Astrocyte of the spinal cord (primary cell): Measurements from ENCODE around the gene TAF11L10.
"Not testable (repeated sequence)": the region's sequence is repeated elsewhere in the genome, so short reads cannot be mapped to it uniquely, and the experiment has no call there.

Experiments
- DNase-seq: peaks from one replicate; pipeline ENCODE4 v3.0.0; 2011; ENCODE audit warnings: low read depth, low spot score
- H3K4me3 ChIP-seq: 2 replicates; pipeline ENCODE4 v1.5.1; 2011; ENCODE audit warnings: low read depth, mild to moderate bottlenecking, low read length, moderate library complexity
- CTCF ChIP-seq: IDR thresholded peaks from 2 replicates; pipeline ENCODE4 v1.5.1; 2012; ENCODE audit warnings: low read depth, mild to moderate bottlenecking, low read length, inconsistent platforms
- in situ Hi-C: cut with HindIII; loops from 2 replicates; pipeline ENCODE4 v1.10.0; 2017; ENCODE audit warnings: low sequenced_read_pairs

Gene TAF11L10

GRCh38 chr5:17604951-17605350, 7.3 kb upstream of the TAF11L10 start:
- in situ Hi-C loops: no loop called here
- no peak for DNase-seq
- no peak for TF ChIP-seq CTCF
- no peak overlapping the region for H3K4me3 ChIP-seq

- in situ Hi-C loops, H3K4me3 ChIP-seq, DNase-seq: not testable (repeated sequence)
Observed at GRCh38 chr5:17603880-17604279, 6.3 kb upstream of the TAF11L10 start, which contains the start of gene TAF11L11. TAF11L11 (plus strand) TSS chr5:17604183.

- H3K4me3 ChIP-seq, in situ Hi-C loops, DNase-seq: not testable (repeated sequence)
Observed at GRCh38 chr5:17594255-17594654, 3.4 kb downstream of the TAF11L10 start, which contains the start of gene TAF11L9. TAF11L9 (minus strand) TSS chr5:17594394.

- in situ Hi-C loops, H3K4me3 ChIP-seq, DNase-seq: not testable (repeated sequence)
Observed at GRCh38 chr5:17590860-17591259, 6.8 kb downstream of the TAF11L10 start, which contains the start of gene TAF11L8. TAF11L8 (minus strand) TSS chr5:17590960.

GRCh38 chr5:17585658-17586057, 12.0 kb downstream of the TAF11L10 start, which contains the start of gene TAF11L7:
TAF11L7 (minus strand) TSS chr5:17585758.
- in situ Hi-C loops, H3K4me3 ChIP-seq, DNase-seq: not testable (repeated sequence)
